Retinal pigment epithelial cell (primary cell): ENCODE results near the gene BAAT.

ENCODE experiments used
- DNase-seq: peaks from one replicate; pipeline ENCODE4 v3.0.0-alpha.2; 2010; ENCODE audit warnings: low read depth
- H3K4me3 ChIP-seq: 2 replicates; pipeline ENCODE4 v1.5.1; 2011; ENCODE audit warnings: mild to moderate bottlenecking, low read length, control low read depth, moderate library complexity
- TF ChIP-seq, protein P1 (sequence below): conservative IDR thresholded peaks from 2 replicates; pipeline ENCODE4 v1.5.1; 2011; ENCODE audit warnings: low read depth, low read length, control low read depth, inconsistent platforms

BAAT gene

DNA sequence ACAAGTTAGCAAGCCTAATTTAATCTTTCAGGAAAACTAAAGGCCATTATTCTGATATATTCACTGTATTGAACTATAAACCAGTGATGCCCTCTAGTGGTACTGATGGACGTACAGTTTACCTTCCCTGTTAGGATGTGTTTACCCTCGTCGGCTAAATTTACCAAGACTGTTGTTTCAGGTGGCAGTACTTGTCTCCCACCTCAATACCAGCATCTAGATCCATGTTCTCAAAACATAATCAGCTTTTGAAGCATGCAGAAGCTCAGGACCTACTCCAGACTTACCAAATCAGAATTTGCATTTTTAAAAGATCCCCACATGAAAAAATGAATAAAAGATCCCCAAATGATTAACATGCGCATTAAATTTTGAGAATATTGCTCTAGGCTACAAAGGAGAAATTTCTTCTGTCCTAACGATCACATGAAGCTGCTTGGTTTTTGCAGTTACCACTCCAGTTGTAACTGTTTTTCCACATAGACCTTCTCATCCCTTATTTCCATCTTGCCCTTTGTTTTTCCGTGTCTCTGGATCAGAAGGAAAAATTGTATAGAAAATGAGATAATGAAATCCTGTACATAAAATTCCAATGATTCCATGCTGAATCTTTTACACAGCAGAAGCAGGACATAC lies 3.2 kb upstream of the BAAT start:
- DNase-seq = no peak
- H3K4me3 ChIP-seq = no peak overlapping the region
- TF ChIP-seq, protein P1, sequence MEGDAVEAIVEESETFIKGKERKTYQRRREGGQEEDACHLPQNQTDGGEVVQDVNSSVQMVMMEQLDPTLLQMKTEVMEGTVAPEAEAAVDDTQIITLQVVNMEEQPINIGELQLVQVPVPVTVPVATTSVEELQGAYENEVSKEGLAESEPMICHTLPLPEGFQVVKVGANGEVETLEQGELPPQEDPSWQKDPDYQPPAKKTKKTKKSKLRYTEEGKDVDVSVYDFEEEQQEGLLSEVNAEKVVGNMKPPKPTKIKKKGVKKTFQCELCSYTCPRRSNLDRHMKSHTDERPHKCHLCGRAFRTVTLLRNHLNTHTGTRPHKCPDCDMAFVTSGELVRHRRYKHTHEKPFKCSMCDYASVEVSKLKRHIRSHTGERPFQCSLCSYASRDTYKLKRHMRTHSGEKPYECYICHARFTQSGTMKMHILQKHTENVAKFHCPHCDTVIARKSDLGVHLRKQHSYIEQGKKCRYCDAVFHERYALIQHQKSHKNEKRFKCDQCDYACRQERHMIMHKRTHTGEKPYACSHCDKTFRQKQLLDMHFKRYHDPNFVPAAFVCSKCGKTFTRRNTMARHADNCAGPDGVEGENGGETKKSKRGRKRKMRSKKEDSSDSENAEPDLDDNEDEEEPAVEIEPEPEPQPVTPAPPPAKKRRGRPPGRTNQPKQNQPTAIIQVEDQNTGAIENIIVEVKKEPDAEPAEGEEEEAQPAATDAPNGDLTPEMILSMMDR = peak; percentile 72

DNA sequence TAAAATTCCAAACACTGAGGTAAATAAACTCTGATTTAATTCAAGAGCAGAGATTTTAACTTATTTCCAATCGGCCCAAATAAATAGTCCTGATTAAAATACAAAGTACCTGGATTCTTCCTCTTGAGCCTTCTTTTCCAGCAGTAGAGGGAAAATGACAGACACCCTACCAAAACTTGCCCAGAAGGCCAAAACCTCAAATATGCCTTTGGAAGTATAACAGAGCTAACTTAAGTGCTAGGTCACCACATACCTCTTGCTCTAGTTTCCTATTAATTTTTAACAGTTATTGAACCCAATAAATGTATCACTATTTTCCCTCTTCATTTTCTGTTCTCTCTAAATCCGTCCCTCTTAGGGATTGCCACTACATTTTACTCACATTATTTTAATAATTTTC lies 1.4 kb downstream of the BAAT start:
- H3K4me3 ChIP-seq = no peak overlapping the region
- TF ChIP-seq, protein P1 = no peak
- no peak for DNase-seq

DNA sequence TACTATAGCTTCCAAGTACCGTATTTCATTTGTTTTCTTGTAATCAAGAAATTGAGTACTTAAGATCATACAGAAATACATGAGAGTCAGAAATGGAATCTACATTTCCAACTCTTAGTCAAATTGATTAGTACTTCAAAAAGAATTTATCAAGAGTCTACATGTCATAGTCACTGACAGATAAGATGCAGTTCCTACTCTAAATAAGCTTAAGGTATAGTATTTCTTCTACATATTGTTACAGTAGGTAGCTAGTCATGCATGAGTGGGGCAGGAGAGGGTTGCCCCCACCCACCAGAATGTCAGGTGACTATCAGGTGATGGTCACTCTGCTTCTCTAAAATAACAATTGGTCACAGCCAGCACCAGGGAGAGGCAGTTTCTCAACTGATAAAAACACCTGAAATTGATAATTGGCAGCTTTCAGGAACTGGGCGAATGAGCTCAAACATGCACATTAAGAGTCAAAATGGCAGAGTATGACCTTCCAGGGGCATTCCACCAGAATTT lies 2.9 kb downstream of the BAAT start:
- TF ChIP-seq, protein P1 = no peak
- H3K4me3 ChIP-seq = no peak overlapping the region
- DNase-seq = no peak

DNA sequence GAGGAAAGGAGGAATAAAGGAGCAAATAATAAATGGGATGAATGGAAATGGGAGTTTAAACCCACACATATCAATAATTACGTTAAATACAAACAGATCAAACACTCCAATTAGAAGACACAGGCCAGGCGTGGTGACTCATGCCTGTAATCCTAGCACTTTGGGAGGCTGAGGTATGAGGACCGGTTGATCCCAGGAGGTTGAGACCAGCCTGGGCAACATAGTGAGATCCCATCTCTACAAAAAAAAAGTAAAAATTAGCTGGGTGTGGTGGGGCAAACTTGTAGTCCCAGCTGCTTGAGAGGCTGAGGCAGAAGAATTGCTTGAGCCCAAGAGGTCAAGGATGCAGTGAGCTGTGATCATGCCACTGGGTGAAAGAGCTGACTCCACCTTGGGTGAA lies 3.7 kb downstream of the BAAT start:
- DNase-seq = no peak
- no peak overlapping the region for H3K4me3 ChIP-seq
- TF ChIP-seq, protein P1 = no peak

DNA sequence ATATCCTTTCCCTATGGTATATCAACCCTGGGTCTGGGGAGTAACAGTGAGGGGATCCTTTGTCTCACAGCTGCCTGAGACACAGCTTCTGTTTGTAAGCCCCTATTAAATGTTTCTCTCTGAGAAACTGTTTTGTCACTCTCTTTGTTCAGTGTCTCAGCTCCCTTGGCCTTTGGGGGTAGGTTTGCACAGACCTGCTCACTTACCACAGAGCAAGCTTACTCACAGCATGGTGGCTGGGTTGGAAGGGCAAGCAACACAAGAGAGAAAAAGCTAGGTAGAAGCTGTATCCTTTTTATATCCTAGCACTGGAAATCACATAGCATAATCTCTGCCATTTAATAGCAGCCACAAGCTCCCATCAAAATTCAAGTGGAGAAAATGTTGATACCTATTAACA lies 4.5 kb downstream of the BAAT start:
- no peak overlapping the region for H3K4me3 ChIP-seq
- no peak for DNase-seq
- TF ChIP-seq, protein P1 = no peak

DNA sequence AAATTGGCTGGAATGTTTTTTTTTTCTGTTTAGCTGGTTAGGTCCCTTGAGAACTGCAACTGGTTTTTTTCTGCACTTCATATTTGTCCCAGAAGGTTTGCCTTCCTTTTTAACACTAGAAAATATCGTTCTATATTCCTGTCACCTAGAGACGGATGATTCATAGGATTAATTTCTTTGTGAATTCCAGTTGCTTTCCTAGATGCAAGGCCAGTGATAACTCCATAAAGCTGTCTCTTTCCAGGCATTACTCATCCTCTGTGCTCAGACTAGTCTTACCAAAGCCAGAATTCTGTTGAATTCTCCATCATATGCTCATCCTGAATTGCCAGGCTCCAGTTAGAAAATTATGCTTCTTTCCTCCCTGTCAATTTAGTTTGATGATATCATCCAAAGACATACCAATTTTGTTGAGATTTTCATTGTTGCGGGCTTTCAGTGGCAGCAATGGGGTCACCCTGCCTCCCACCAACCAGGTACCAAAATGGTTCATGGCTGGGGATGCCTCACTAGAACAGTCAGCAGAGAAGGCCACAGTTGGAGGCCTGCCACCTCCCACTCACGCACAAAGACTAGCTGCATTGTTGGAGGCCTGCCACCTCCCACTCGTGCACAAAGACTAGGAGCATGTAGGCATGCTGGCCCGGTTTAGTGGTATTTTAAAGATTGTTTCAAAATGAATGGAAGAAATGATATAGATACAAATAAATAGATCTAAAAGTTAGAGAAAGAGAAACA lies 8.5 kb downstream of the BAAT start:
- no peak overlapping the region for H3K4me3 ChIP-seq
- DNase-seq = no peak
- TF ChIP-seq, protein P1 = no peak

DNA sequence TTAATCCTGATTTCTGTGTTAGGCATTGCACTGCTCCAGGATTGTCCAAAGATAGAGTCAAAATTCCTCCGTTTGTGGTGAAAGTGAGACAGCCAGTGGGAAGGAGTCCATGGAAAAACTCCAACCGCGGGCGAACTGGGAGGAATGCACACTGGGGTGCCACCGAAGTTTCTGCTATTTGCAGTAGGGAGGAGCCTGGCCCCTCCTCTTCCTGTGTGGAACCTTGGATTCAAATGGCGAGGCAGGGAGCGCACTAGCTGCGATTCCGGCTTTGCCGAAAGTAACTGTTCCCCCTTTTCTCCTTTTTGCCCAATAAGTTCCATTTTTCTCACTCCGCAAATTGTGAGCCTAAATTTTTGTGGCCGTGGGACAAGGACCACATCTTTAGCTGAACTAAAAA lies 9.3 kb downstream of the BAAT start:
- no peak overlapping the region for H3K4me3 ChIP-seq
- TF ChIP-seq, protein P1 = no peak
- no peak for DNase-seq
